Measurements from ENCODE around the gene TMEM132D.

The TMEM132D gene

DNA sequence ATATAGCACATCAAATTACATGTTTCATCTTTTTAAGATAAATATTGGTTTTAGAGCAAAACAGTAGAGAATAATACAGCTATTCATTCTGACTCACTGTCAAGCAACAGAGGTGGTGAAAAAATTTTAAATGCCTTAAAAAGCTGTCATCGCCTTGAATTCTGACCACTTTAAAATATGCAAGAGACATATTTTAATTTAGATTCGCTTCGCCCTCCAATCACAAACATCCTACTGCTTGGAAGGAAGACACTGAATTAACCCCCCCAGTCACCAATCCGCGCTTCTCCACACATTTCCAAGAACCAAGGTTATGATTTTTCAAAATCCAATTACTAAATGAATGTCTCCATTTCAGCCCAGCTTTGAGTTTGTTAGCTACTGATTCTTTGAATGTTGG lies 112.4 kb downstream of the TMEM132D start:
- Histone ChIP-seq H3K27me3 (ENCODE audit: insufficient read depth, low read length) (no peaks in the 10 kb centered on the region), H3K27ac (ENCODE audit: low read depth, low read length, poor library complexity, severe bottlenecking) (no peak overlapping the region), H3K36me3 (ENCODE audit: insufficient read depth, low read length) (no peaks in the 10 kb centered on the region), H2AFZ (ENCODE audit: low read length) (no peak overlapping the region), H3K9ac (ENCODE audit: low read length) (no peak overlapping the region), H3K79me2 (ENCODE audit: insufficient read depth, low read length) (no peaks in the 10 kb centered on the region), H3K4me2 (ENCODE audit: low read length) (no peak overlapping the region), H4K20me1 (ENCODE audit: insufficient read depth, low read length) (no peaks in the 10 kb centered on the region), H3K4me3 (ENCODE audit: low read depth, low read length, poor library complexity, severe bottlenecking) (no peak overlapping the region), H3K9me3 (ENCODE audit: low read length) (no peaks in the 10 kb centered on the region), H3F3A (ENCODE audit: insufficient read depth, low read length) (no peaks in the 10 kb centered on the region), H3K9me2 (ENCODE audit: low read depth, low read length) (no peaks in the 10 kb centered on the region), H3K4me1 (ENCODE audit: insufficient read depth, low read length, severe bottlenecking) (no peaks in the 10 kb centered on the region)
- no peak for TF ChIP-seq EZH2 (IDR thresholded peaks at IDR 0.05; ENCODE audit: borderline replicate concordance, low read length)
- TF ChIP-seq, protein P1, sequence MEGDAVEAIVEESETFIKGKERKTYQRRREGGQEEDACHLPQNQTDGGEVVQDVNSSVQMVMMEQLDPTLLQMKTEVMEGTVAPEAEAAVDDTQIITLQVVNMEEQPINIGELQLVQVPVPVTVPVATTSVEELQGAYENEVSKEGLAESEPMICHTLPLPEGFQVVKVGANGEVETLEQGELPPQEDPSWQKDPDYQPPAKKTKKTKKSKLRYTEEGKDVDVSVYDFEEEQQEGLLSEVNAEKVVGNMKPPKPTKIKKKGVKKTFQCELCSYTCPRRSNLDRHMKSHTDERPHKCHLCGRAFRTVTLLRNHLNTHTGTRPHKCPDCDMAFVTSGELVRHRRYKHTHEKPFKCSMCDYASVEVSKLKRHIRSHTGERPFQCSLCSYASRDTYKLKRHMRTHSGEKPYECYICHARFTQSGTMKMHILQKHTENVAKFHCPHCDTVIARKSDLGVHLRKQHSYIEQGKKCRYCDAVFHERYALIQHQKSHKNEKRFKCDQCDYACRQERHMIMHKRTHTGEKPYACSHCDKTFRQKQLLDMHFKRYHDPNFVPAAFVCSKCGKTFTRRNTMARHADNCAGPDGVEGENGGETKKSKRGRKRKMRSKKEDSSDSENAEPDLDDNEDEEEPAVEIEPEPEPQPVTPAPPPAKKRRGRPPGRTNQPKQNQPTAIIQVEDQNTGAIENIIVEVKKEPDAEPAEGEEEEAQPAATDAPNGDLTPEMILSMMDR (IDR thresholded peaks at IDR 0.05; ENCODE audit: low read length): no peak

DNA sequence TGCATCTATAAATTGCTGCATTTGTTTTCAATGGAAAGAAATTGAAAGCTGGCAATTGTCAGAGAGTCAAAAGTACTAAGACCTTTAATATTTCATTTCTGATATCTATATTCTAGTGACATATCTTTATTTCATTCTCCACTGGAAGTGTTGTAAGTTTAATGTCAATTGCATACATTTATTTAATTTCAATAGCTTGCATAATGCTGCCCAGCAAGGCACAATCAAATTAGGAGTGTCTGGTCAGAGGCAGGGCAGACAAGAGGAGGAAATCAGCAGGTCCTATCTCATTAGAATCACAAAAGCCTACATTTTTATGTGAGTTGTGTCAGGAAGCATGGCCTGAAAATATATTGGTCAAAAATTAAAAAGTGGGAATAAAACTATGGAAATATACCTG lies 112.9 kb downstream of the TMEM132D start:
- TF ChIP-seq, protein P1 (IDR thresholded peaks at IDR 0.05; ENCODE audit: low read length): no peak
- no peak for TF ChIP-seq EZH2 (IDR thresholded peaks at IDR 0.05; ENCODE audit: borderline replicate concordance, low read length)
- no peak overlapping the region for H2AFZ ChIP-seq (ENCODE audit: low read length)

DNA sequence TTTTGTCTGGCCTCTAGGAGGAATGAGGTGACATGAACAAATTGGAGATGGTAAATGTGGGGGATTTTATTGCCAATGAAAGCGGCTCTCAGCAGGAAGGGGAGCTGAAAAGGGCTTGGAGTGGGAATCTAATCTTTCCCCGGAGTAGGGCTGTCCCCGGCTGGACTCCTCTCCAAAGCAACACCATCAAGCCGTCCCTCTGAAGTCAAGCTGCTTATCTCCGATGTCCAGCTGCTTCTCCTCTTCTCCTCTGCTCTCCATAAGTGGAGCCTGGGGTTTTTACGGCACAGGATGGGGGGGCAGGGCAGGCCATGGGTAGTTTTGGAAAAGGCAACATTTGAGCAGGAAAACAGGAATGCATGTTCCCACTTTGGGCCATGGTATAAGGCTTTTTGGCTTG lies 113.5 kb downstream of the TMEM132D start:
- TF ChIP-seq EZH2 (IDR thresholded peaks at IDR 0.05; ENCODE audit: borderline replicate concordance, low read length): no peak
- TF ChIP-seq, protein P1 (IDR thresholded peaks at IDR 0.05; ENCODE audit: low read length): no peak
- Histone ChIP-seq H3K36me3 (ENCODE audit: insufficient read depth, low read length) (no peaks in the 10 kb centered on the region), H3F3A (ENCODE audit: insufficient read depth, low read length) (no peaks in the 10 kb centered on the region), H3K4me2 (ENCODE audit: low read length) (no peak overlapping the region), H3K27me3 (ENCODE audit: insufficient read depth, low read length) (no peaks in the 10 kb centered on the region), H3K9me3 (ENCODE audit: low read length) (no peaks in the 10 kb centered on the region), H3K9me2 (ENCODE audit: low read depth, low read length) (no peaks in the 10 kb centered on the region), H3K9ac (ENCODE audit: low read length) (no peak overlapping the region), H3K4me1 (ENCODE audit: insufficient read depth, low read length, severe bottlenecking) (no peaks in the 10 kb centered on the region), H3K79me2 (ENCODE audit: insufficient read depth, low read length) (no peaks in the 10 kb centered on the region), H2AFZ (ENCODE audit: low read length) (no peak overlapping the region), H4K20me1 (ENCODE audit: insufficient read depth, low read length) (no peaks in the 10 kb centered on the region), H3K4me3 (ENCODE audit: low read depth, low read length, poor library complexity, severe bottlenecking) (no peak overlapping the region), H3K27ac (ENCODE audit: low read depth, low read length, poor library complexity, severe bottlenecking) (no peak overlapping the region)

More for the DNA sequence above, 112.9 kb downstream of the TMEM132D start:
- Histone ChIP-seq H3K9me2 (ENCODE audit: low read depth, low read length) (no peaks in the 10 kb centered on the region), H4K20me1 (ENCODE audit: insufficient read depth, low read length) (no peaks in the 10 kb centered on the region), H3K9me3 (ENCODE audit: low read length) (no peaks in the 10 kb centered on the region), H3K36me3 (ENCODE audit: insufficient read depth, low read length) (no peaks in the 10 kb centered on the region), H3K79me2 (ENCODE audit: insufficient read depth, low read length) (no peaks in the 10 kb centered on the region), H3K4me1 (ENCODE audit: insufficient read depth, low read length, severe bottlenecking) (no peaks in the 10 kb centered on the region), H3K9ac (ENCODE audit: low read length) (no peak overlapping the region), H3K4me2 (ENCODE audit: low read length) (no peak overlapping the region), H3F3A (ENCODE audit: insufficient read depth, low read length) (no peaks in the 10 kb centered on the region), H3K27ac (ENCODE audit: low read depth, low read length, poor library complexity, severe bottlenecking) (no peak overlapping the region), H3K27me3 (ENCODE audit: insufficient read depth, low read length) (no peaks in the 10 kb centered on the region), H3K4me3 (ENCODE audit: low read depth, low read length, poor library complexity, severe bottlenecking) (no peak overlapping the region)
